ENCODE data around the gene YTHDF2. TPM values are rescaled to one million over a fixed set of nuclear protein-coding genes. Genes with fewer than 3 reads are reported as not detected.
"Not testable (repeated sequence)": the region's sequence is repeated elsewhere in the genome, so short reads cannot be mapped to it uniquely, and the experiment has no call there.

Gene YTHDF2
- total RNA-seq, 2 donors from 2014 or later: 31.5 to 37.8 TPM

DNA sequence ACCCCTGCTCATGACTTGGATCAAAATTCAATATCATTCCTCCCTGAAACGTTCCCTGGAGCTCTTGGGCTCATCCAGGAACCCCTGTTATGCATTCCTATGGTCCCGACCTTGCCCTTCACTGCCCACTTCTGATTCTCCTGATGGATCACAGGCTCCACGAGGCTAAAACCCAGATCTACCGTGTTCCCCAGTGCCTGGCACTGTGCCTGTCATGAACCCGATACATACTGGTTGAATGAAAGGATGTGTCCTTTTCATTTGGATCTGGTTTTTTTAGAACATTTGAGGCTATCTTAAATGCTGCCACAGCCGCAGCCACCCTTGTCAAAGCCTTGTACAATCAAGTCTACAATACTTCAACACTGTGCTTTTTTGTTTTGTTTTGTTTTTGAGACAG, 53.1 kb downstream of the YTHDF2 start:
- Histone ChIP-seq H3K27ac (no peak overlapping the region), H3K9me3 (no peaks in the 10 kb centered on the region), H3K27me3 (no peaks in the 10 kb centered on the region), H3K4me1 (no peaks in the 10 kb centered on the region), H3K4me3 (no peak overlapping the region), H3K36me3 (no peaks in the 10 kb centered on the region)
- TF ChIP-seq, protein P1, sequence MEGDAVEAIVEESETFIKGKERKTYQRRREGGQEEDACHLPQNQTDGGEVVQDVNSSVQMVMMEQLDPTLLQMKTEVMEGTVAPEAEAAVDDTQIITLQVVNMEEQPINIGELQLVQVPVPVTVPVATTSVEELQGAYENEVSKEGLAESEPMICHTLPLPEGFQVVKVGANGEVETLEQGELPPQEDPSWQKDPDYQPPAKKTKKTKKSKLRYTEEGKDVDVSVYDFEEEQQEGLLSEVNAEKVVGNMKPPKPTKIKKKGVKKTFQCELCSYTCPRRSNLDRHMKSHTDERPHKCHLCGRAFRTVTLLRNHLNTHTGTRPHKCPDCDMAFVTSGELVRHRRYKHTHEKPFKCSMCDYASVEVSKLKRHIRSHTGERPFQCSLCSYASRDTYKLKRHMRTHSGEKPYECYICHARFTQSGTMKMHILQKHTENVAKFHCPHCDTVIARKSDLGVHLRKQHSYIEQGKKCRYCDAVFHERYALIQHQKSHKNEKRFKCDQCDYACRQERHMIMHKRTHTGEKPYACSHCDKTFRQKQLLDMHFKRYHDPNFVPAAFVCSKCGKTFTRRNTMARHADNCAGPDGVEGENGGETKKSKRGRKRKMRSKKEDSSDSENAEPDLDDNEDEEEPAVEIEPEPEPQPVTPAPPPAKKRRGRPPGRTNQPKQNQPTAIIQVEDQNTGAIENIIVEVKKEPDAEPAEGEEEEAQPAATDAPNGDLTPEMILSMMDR (IDR thresholded peaks at IDR 0.05): no peak
- DNase-seq (ENCODE audit: low spot score): no peak

DNA sequence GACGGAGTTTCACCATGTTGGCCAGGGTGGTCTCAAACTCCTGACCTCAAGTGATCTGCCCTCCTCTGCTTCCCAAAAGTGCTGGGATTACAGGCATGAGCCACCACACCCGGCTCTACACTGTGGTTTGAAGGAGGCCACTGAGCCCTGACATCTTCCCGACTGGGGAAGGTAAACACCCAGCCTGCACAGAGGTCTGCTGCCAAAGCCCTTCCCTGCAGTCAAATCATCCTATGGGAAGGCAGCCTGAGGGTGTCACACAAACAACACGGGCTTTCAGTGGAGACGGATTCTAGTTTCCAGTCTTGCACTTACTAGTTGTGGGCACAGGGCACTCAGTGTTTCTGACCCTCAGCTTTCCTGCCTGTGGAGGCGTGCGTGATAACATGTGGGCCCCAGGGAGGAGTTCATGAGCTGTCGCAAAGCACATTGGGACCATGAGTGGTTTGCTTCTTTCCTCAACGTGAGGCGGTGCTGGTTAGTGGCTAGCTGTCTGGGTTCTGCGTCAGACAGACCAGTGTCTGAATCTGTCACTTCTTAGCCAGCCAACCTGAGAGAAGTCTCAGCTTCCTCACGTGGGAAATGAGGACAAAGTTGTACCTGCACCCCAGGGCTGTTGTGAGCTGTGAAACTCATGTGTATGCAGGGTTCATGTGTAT, 53.8 kb downstream of the YTHDF2 start:
- no peak overlapping the region for H3K4me3 ChIP-seq
- no peaks in the 10 kb centered on the region for H3K36me3 ChIP-seq
- TF ChIP-seq, protein P1 (IDR thresholded peaks at IDR 0.05): no peak
- H3K4me1 ChIP-seq: no peaks in the 10 kb centered on the region
- H3K9me3 ChIP-seq: no peaks in the 10 kb centered on the region
- DNase-seq (ENCODE audit: low spot score): no peak
- H3K27ac ChIP-seq: no peak overlapping the region
- no peaks in the 10 kb centered on the region for H3K27me3 ChIP-seq

DNA sequence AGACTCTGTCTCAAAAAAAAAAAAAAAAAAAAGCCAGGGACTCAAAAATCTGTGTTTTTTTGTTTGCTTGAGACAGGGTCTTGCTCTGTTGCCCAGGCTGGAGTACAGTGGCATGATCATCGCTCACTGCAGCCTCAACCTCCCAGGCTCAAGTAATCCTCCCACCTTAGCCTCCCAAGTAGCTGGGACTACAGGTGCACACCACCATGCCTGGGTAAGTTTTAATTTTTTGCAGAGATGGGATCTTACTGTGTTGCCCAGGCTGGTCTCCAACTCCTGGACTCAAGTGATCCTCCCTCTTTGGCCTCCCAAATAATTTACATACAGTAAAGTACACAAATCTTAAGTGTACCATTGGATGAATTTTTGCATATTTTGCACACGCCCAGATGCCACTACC, 55.2 kb downstream of the YTHDF2 start:
- not testable (repeated sequence) for H3K4me1 ChIP-seq; H3K9me3 ChIP-seq; H3K36me3 ChIP-seq; H3K27ac ChIP-seq; H3K4me3 ChIP-seq; H3K27me3 ChIP-seq; DNase-seq (ENCODE audit: low spot score)

DNA sequence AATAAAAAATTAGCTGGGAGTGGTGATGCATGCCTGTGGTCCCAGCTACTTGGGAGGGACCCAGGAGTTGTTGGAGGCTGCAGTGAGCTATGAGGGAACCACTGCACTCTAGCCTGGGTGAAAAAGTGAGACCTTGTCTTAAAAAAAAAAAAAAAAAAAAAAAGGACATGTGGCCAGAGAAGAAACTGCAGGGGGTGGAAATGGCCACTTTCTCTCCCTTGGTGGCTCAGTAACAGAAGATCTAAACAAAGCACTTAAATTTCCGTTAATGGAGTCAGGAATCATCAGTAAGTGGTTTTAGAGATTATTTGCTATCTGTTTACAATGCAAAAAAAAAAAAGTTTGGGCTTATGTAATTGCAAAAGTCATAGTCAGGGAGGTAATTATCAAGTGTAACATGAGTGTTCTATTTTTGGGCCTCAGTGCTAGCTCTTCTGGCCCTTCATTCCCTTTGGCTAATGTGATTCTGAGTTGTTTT, 55.9 kb downstream of the YTHDF2 start:
- no peak for DNase-seq (ENCODE audit: low spot score)
- Histone ChIP-seq H3K27me3 (no peaks in the 10 kb centered on the region), H3K27ac (no peak overlapping the region), H3K4me1 (peaks cover 0 to 3% of the 10 kb centered on the region in 2 donors), H3K4me3 (no peak overlapping the region), H3K36me3 (no peaks in the 10 kb centered on the region), H3K9me3 (no peaks in the 10 kb centered on the region)
- TF ChIP-seq, protein P1 (IDR thresholded peaks at IDR 0.05): peak in 1 of 2 donors; percentile 15

DNA sequence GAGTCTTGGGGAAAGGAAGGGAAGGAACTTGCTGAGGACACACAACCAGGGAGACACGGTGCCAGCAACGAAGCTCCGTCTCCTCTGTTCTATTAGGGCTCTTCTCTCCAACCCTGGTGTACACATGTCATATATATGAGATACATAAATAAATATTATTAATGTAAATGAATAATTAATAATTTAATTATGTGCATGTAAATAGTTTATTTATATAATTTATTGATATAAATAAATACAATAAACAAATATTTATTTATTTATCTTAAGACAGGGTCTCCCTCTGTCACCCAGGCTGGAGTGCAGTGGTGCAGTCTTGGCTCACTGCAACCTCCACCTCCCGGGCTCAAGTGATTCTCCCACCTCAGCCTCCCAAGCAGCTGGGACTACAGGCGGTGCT, 57.8 kb downstream of the YTHDF2 start:
- not testable (repeated sequence) for H3K4me1 ChIP-seq; H3K27ac ChIP-seq; H3K36me3 ChIP-seq; H3K4me3 ChIP-seq; DNase-seq (ENCODE audit: low spot score); H3K9me3 ChIP-seq; H3K27me3 ChIP-seq

DNA sequence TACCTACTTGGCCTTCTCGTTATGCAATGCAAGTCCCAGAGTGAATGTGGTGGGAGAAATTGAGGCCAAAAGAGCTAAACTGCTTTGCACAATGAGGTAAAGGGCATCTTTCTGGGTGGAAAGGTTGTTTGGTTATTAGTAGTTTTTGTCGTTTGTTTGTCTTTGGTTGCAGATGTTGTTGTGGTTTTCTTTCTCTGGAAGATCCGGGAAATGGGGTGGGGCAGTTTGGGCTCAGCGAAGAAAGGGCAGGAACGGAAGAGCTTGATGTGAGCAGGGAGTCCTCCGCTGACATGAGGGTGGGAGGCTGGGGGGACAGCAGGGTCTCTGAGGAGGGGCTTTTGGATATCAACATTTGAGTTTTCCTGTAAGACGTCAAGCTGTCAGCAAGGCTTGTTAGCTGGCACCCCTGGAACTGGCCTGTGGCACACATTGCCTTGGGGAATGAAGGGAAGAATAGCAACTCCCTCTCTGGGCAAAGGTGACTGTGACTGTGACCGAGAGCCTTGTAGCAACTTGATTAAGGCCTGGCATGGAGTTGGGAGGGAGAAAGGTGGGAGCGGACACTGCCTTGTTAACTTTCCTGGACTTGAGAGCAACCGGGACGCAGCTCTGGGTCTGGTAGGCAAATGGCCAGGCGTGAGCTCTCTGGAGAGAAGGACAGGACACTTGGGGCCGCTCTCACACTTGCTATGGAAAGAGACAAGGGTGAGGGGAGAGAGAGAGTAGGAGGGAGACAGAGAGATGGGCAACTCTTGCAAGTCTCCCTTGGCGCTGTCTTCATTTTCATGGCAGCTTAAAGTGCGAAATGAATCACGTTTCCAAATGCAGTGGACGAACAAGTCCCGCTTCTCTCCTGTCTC, 59.8 kb downstream of the YTHDF2 start:
- H3K27ac ChIP-seq: no peak overlapping the region
- H3K27me3 ChIP-seq: no peaks in the 10 kb centered on the region
- no peaks in the 10 kb centered on the region for H3K9me3 ChIP-seq
- no peak for DNase-seq (ENCODE audit: low spot score)
- no peaks in the 10 kb centered on the region for H3K36me3 ChIP-seq
- peaks cover 0 to 3% of the 10 kb centered on the region in 2 donors for H3K4me1 ChIP-seq
- no peak overlapping the region for H3K4me3 ChIP-seq
- TF ChIP-seq, protein P1 (IDR thresholded peaks at IDR 0.05): no peak
